Progenitor cell of endocrine pancreas (in vitro differentiated cells): Measurements from ENCODE around the gene ABR. TPM values are rescaled to one million over a fixed set of nuclear protein-coding genes. Genes with fewer than 3 reads are reported as not detected.
A peak's percentile ranks its signal among the peaks of the same experiment; 100 is the strongest.

Experiments used
- DNase-seq: peaks from one replicate; pipeline ENCODE4 v3.0.0; 2021; ENCODE audit warnings: low spot score; ENCODE audit not compliant: unreplicated experiment
- H3K27ac Mint-ChIP-seq: 2 replicates; pipeline ENCODE4 v1.8.0; 2021; ENCODE audit warnings: mild to moderate bottlenecking, moderate library complexity, mixed read lengths
- H3K27me3 Mint-ChIP-seq: 2 replicates; pipeline ENCODE4 v1.8.0; 2021; ENCODE audit warnings: mixed read lengths
- H3K36me3 Mint-ChIP-seq: 2 replicates; pipeline ENCODE4 v1.8.0; 2022; ENCODE audit warnings: mixed read lengths; ENCODE audit not compliant: insufficient read depth
- H3K4me1 Mint-ChIP-seq: 2 replicates; pipeline ENCODE4 v1.8.0; 2021; ENCODE audit warnings: low read depth, mixed read lengths
- H3K4me3 Mint-ChIP-seq: 2 replicates; pipeline ENCODE4 v1.8.0; 2021; ENCODE audit warnings: low read depth, mild to moderate bottlenecking, moderate library complexity, mixed read lengths
- H3K9me3 Mint-ChIP-seq: 2 replicates; pipeline ENCODE4 v1.8.0; 2021; ENCODE audit warnings: low read depth, mixed read lengths
- total RNA-seq: library from RNA; stranded (reverse); gene quantifications from 2 replicates; pipeline ENCODE4 v1.2.1, GENCODE V29; 2021
- TF ChIP-seq, protein P1 (sequence below): fragments of 200-600 bp; sonication (generic); IDR thresholded peaks from one replicate; pipeline ENCODE4 v1.5.0; 2021; ENCODE audit warnings: antibody characterized with exemption, mild to moderate bottlenecking; ENCODE audit not compliant: unreplicated experiment

The ABR gene
- total RNA-seq, 1 donor from 2014 or later, result 61.0 TPM

DNA sequence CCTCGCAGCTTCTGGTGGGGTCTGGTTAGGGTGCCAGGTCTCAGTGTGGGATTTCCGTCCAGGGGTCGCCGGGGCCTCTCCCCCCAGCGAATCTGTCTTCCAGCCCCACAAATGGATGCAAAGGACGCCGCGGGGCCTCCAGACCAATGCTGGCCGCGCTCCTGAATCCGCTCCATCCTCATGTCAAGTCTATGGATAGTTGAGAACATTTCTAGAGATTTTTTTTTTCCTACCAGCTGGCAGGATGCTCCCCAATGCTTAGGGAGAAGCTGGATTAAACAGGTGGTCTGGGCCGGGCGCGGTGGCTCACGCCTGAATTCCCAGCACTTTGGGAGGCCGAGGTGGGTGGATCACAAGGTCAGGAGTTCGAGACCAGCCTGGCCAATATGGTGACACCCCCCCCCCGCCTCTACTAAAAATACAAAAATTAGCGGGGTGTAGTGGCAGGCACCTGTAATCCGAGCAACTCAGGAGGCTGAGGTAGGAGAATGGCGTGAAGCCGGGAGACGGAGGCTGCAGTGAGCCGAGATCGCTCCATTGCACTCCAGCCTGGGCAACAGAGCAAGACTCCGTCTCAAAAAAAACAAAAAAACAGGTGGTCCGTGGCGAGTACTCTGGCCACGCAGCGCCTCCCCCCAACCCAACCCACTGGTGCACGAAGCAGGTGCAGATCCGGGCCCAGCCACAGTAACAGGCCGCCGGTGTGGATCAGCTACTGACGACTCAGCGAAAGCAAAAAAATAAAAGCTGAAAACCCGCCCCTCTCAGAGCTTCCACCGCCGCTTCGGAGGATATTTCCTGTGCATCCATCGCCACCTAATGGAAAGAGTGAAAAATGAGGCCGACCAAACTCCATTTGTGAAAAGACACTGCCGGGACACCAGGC lies 199.1 kb downstream of the ABR start:
- DNase-seq, result peak; percentile 59
- Mint-ChIP-seq H3K9me3 (no peaks in the 10 kb centered on the region), H3K27me3 (peaks cover 7% of the 10 kb centered on the region), H3K4me3 (peak overlapping the region; percentile 83), H3K4me1 (peaks cover 11% of the 10 kb centered on the region), H3K27ac (peak overlapping the region; percentile 95), H3K36me3 (no peaks in the 10 kb centered on the region)
- TF ChIP-seq, protein P1, sequence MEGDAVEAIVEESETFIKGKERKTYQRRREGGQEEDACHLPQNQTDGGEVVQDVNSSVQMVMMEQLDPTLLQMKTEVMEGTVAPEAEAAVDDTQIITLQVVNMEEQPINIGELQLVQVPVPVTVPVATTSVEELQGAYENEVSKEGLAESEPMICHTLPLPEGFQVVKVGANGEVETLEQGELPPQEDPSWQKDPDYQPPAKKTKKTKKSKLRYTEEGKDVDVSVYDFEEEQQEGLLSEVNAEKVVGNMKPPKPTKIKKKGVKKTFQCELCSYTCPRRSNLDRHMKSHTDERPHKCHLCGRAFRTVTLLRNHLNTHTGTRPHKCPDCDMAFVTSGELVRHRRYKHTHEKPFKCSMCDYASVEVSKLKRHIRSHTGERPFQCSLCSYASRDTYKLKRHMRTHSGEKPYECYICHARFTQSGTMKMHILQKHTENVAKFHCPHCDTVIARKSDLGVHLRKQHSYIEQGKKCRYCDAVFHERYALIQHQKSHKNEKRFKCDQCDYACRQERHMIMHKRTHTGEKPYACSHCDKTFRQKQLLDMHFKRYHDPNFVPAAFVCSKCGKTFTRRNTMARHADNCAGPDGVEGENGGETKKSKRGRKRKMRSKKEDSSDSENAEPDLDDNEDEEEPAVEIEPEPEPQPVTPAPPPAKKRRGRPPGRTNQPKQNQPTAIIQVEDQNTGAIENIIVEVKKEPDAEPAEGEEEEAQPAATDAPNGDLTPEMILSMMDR, result peak; percentile 74

DNA sequence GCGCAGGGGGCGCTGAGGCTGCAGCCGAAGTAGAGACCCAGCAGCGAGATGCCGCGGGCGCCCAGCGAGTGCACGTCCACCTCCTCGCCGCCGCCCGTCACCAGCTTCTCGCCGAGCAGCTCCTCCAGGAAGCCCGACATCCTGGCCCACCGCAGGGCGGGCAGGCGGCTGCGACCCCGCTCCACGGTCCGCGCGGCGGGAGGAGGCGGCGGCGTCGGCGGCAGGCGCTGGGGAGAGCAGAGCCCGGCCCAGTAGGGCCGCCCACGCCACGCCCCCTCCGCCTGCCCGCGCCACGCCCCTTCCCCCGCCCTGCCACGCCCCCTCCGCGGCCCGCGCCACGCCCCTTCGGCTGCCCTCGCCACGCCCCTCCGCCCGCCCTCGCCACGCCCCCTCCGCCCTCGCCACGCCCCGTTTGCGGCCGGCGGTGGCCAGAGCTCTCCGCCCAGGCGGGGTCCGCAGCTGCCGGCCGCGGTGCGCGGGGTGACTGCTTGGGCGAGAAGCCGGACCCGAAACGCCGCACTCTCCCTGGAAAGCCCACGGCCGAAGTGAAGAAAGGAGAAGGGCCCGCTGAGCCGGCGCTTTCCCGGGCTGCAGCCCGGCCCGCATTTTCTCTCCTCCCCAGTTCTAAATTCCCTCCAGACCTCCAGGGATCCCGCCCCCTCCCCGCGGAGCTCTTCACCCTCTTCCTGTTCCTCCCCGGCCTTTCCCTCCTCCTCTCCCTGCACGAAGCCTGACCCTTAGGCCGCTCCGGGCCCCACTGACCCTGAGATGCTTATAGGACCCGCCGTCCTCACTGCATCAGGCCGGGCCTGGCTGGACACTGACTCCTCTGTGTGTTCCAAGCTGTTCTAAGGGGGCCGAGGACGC lies 200.0 kb downstream of the ABR start, which contains the start of gene NXN:
NXN (minus strand) TSS at position 238 of the 867 bp plus-strand sequence.
- Mint-ChIP-seq H3K4me1 (peaks cover 11% of the 10 kb centered on the region), H3K4me3 (peak within 1 kb of the TSS; percentile 89), H3K27ac (peak within 1 kb of the TSS; percentile 95)

DNA sequence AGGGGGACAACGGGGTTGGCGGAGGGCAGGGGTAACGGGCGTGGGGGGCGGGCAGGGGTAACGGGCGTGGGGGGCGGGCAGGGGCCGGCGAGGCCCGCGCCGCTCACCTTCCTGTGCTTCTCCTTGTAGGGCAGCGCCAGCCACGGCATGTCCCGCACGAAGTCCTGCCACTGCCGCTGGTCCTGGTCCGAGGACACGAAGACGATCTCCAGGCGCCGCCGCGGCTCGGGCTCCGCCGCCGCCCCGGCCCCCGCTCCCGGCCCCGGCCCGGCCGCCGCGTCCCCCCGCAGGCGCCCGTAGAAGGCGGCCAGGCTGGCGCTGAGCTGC lies 200.6 kb downstream of the ABR start:
- TF ChIP-seq, protein P1, result no peak
- peaks cover 11% of the 10 kb centered on the region for H3K4me1 Mint-ChIP-seq
- H3K36me3 Mint-ChIP-seq, result no peaks in the 10 kb centered on the region
- H3K9me3 Mint-ChIP-seq, result no peaks in the 10 kb centered on the region
- H3K4me3 Mint-ChIP-seq, result peak overlapping the region; percentile 63
- H3K27ac Mint-ChIP-seq, result no peak overlapping the region
- H3K27me3 Mint-ChIP-seq, result peaks cover 7% of the 10 kb centered on the region
- no peak for DNase-seq

More for the DNA sequence above, 200.0 kb downstream of the ABR start, which contains the start of gene NXN:
- no peaks in the 10 kb centered on the region for H3K9me3 Mint-ChIP-seq
- TF ChIP-seq, protein P1, result peak; percentile 40
- H3K36me3 Mint-ChIP-seq, result no peaks in the 10 kb centered on the region
- DNase-seq, result peak; percentile 91
- peaks cover 7% of the 10 kb centered on the region for H3K27me3 Mint-ChIP-seq

DNA sequence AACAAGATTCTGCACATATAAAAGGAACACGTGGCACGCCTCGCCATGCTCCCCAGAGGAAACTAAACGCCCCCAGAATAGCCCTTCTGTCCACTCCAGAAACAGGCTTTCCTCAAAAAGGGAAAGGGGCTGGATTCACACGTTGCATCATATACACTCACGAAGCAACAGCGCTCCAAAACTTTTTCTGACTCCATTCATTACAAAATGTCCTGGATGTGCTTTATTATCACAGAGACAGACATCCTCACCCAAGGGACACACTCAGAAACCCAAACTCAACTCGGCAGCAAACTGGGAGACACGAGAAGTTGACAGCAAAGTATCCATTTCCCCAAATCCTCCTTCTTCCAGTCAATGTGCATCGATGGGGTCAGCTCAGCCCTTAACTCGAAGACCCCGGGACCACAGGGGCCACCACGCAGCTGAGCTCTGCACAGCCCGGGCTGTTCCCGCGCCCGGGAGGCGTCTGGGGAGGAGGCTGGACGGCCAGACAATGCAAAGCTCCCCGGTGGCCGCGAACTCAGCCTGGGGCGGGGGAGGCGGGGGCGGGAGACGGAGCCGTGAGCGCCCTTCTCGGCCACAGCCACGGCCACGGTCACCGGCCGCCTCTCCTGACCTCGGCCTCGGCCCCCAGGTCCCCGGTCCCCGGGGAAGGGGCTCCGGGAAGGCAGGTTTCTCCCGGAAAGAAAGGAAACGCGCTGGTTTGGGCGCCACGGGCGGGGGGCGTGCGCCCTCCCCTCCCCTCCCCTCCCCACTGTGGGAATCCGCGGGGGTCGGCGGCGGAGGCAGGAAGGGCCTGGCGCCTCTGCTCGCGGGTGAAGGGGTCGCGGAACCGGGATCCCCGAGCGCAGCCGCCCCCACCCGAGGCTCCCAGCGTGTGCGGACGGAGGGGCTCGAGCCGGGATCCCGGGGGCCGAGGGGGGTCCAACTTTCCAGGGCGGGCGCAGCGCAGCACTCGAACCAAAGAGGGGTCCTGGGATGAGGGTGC lies 201.4 kb downstream of the ABR start:
- peak; percentile 36 for DNase-seq
- Mint-ChIP-seq H3K9me3 (no peaks in the 10 kb centered on the region), H3K27ac (peak overlapping the region; percentile 83), H3K4me1 (peaks cover 11% of the 10 kb centered on the region), H3K27me3 (peaks cover 7% of the 10 kb centered on the region), H3K36me3 (no peaks in the 10 kb centered on the region), H3K4me3 (peak overlapping the region; percentile 89)
- TF ChIP-seq, protein P1, result no peak
